ENCODE measurements around the gene DZIP1L. TPM values are rescaled to one million over a fixed set of nuclear protein-coding genes. Genes with fewer than 3 reads are reported as not detected.

The DZIP1L gene
- total RNA-seq, 2 experiments from 2014 or later = not detected

DNA sequence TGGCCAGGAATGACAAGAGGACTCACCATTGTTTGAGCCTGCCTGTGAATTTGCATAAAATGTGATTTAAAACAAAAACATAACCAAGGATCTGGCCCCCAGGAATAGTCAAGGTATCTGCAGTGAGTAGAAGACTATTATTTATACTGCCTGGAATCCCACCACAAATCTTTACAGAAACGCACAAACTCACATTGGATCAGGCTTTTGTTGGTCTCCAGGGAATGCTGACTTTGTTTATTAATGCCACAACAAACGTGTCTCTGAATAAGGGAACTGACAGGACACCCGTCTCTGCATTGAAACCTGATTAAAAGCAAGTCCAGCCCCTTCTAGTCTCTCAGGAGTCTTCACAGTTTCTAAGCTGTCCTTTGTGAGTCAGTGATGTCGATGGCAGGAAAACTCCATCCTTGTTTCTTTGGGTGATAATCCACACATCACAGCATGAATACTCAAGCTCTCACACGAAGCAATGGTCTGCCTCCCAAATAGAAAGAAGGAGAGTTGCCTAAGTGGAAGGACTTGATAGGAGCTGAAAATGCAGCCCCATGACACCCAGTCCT lies 67.7 kb downstream of the DZIP1L start:
- Mint-ChIP-seq H3K9me3 (peaks cover 2% of the 10 kb centered on the region), H3K27ac (no peak overlapping the region), H3K27me3 (peaks cover 31% of the 10 kb centered on the region), H3K36me3 (ENCODE audit: low read depth) (no peaks in the 10 kb centered on the region), H3K4me1 (ENCODE audit: low read depth) (no peaks in the 10 kb centered on the region), H3K4me3 (no peak overlapping the region)
- no peak for ATAC-seq (ENCODE audit: poor library complexity)
- Histone ChIP-seq H3K4me1 (ENCODE audit: insufficient read depth, low read length) (no peaks in the 10 kb centered on the region), H3K9me3 (ENCODE audit: control insufficient read depth in 1 of 2, insufficient read depth in 1 of 2, low read length in 2 of 2) (peaks cover 0 to 5% of the 10 kb centered on the region in 2 experiments), H3K27me3 (ENCODE audit: control insufficient read depth in 1 of 2, insufficient read depth in 2 of 2, low read length in 2 of 2) (peaks cover 2 to 13% of the 10 kb centered on the region in 2 experiments), H3K36me3 (ENCODE audit: insufficient read depth, low read length) (no peaks in the 10 kb centered on the region), H3K4me3 (ENCODE audit: low read length) (no peak overlapping the region), H3K27ac (ENCODE audit: low read depth in 1 of 2, low read length in 2 of 2) (no peak overlapping the region)
- ChIA-PET POLR2A (no interaction called here), CTCF (interaction anchor here (0.7 kb wide), 1 partner anchor 13 kb away, joined by 5 read pairs; no protein-coding TSS in a partner anchor)
- intact Hi-C loops (cut with DNase I, micrococcal nuclease) = no loop called here
- no peak for DNase-seq
- TF ChIP-seq, protein P1, sequence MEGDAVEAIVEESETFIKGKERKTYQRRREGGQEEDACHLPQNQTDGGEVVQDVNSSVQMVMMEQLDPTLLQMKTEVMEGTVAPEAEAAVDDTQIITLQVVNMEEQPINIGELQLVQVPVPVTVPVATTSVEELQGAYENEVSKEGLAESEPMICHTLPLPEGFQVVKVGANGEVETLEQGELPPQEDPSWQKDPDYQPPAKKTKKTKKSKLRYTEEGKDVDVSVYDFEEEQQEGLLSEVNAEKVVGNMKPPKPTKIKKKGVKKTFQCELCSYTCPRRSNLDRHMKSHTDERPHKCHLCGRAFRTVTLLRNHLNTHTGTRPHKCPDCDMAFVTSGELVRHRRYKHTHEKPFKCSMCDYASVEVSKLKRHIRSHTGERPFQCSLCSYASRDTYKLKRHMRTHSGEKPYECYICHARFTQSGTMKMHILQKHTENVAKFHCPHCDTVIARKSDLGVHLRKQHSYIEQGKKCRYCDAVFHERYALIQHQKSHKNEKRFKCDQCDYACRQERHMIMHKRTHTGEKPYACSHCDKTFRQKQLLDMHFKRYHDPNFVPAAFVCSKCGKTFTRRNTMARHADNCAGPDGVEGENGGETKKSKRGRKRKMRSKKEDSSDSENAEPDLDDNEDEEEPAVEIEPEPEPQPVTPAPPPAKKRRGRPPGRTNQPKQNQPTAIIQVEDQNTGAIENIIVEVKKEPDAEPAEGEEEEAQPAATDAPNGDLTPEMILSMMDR (IDR thresholded peaks at IDR 0.05) = no peak

DNA sequence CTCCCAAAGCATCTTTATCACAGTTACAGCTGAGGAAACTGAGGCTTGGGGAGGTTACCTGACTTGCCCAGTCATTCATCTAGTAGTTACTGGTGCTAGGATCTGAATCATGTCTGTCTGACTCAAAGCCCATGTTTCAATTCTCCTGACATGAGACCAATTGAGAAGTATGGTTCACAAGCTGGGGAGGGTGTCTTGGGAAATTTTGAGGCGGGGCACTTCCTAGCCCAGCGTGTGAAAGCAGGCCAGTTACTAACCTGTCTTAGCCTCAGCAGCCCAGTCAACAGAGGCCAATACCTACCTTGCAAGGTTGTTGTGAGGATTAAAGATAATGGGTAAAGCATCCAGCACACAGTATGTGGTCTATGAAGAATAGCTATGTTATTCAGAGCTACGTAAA lies 68.5 kb downstream of the DZIP1L start:
- Mint-ChIP-seq H3K9me3 (peaks cover 2% of the 10 kb centered on the region), H3K27ac (no peak overlapping the region), H3K27me3 (peaks cover 28% of the 10 kb centered on the region), H3K4me1 (ENCODE audit: low read depth) (no peaks in the 10 kb centered on the region), H3K36me3 (ENCODE audit: low read depth) (no peaks in the 10 kb centered on the region), H3K4me3 (no peak overlapping the region)
- DNase-seq = no peak
- H3K27me3 ChIP-seq (ENCODE audit: control insufficient read depth in 1 of 2, insufficient read depth in 2 of 2, low read length in 2 of 2) = peaks cover 0 to 13% of the 10 kb centered on the region in 2 experiments
- POLR2A ChIA-PET = no interaction called here
- no peak overlapping the region for H3K27ac ChIP-seq (ENCODE audit: low read depth in 1 of 2, low read length in 2 of 2)
- H3K9me3 ChIP-seq (ENCODE audit: control insufficient read depth in 1 of 2, insufficient read depth in 1 of 2, low read length in 2 of 2) = peaks cover 0 to 5% of the 10 kb centered on the region in 2 experiments
- CTCF ChIA-PET = interaction anchor here (0.7 kb wide), 1 partner anchor 14 kb away, joined by 5 read pairs; no protein-coding TSS in a partner anchor
- no peak for ATAC-seq (ENCODE audit: poor library complexity)
- TF ChIP-seq, protein P1 (IDR thresholded peaks at IDR 0.05) = no peak
- intact Hi-C loops (cut with DNase I, micrococcal nuclease) = no loop called here
- H3K4me1 ChIP-seq (ENCODE audit: insufficient read depth, low read length) = no peaks in the 10 kb centered on the region
- no peak overlapping the region for H3K4me3 ChIP-seq (ENCODE audit: low read length)
- no peaks in the 10 kb centered on the region for H3K36me3 ChIP-seq (ENCODE audit: insufficient read depth, low read length)

DNA sequence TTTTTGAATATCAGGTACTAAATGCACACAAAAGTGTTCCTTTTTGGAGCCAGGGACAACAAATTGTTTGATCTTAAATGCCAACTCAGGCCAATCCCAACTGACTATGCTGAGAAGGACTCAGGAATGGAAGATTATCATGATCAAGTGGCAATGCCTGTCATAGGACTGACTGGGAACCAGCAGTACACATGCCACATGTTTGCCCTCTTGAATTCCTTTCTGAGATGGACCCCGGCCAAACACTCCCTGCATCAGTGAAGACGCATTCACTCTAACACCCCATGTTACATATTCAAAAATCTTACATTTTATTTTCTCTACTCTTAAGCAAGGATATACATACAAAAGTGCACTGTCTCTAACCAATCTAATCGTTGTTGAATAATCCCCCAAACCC lies 69.3 kb downstream of the DZIP1L start:
- Histone ChIP-seq H3K4me1 (ENCODE audit: insufficient read depth, low read length) (no peaks in the 10 kb centered on the region), H3K9me3 (ENCODE audit: control insufficient read depth in 1 of 2, insufficient read depth in 1 of 2, low read length in 2 of 2) (peaks cover 0 to 5% of the 10 kb centered on the region in 2 experiments), H3K27me3 (ENCODE audit: control insufficient read depth in 1 of 2, insufficient read depth in 2 of 2, low read length in 2 of 2) (peaks cover 0 to 13% of the 10 kb centered on the region in 2 experiments), H3K27ac (ENCODE audit: low read depth in 1 of 2, low read length in 2 of 2) (no peak overlapping the region), H3K36me3 (ENCODE audit: insufficient read depth, low read length) (no peaks in the 10 kb centered on the region), H3K4me3 (ENCODE audit: low read length) (no peak overlapping the region)
- CTCF ChIA-PET = no interaction called here
- TF ChIP-seq, protein P1 (IDR thresholded peaks at IDR 0.05) = no peak
- ATAC-seq (ENCODE audit: poor library complexity) (no peak), DNase-seq (no peak)
- H3K27me3 Mint-ChIP-seq = peaks cover 25% of the 10 kb centered on the region
- peaks cover 2% of the 10 kb centered on the region for H3K9me3 Mint-ChIP-seq
- H3K36me3 Mint-ChIP-seq (ENCODE audit: low read depth) = no peaks in the 10 kb centered on the region
- no peaks in the 10 kb centered on the region for H3K4me1 Mint-ChIP-seq (ENCODE audit: low read depth)
- intact Hi-C loops (cut with DNase I, micrococcal nuclease) = no loop called here
- H3K27ac Mint-ChIP-seq = no peak overlapping the region
- no peak overlapping the region for H3K4me3 Mint-ChIP-seq
- POLR2A ChIA-PET = no interaction called here

All from CD4-positive, alpha-beta T cell (primary cell).